IPS-18a (cell line): Measurements from ENCODE around the gene DHCR24.
A peak's percentile ranks its signal among the peaks of the same experiment; 100 is the strongest.
"Not testable (repeated sequence)": the region's sequence is repeated elsewhere in the genome, so short reads cannot be mapped to it uniquely, and the experiment has no call there.

Experiments
- H3K27ac ChIP-seq: one replicate; pipeline ENCODE4 v1.5.1; 2013; ENCODE audit warnings: low read length
- H3K27me3 ChIP-seq: one replicate; pipeline ENCODE4 v1.6.1; 2013; ENCODE audit warnings: mild to moderate bottlenecking, low read length; ENCODE audit not compliant: control insufficient read depth, insufficient read depth
- H3K36me3 ChIP-seq: one replicate; pipeline ENCODE4 v1.6.1; 2013; ENCODE audit warnings: low read depth, low read length; ENCODE audit not compliant: control insufficient read depth
- H3K4me1 ChIP-seq: one replicate; pipeline ENCODE4 v1.6.1; 2013; ENCODE audit warnings: low read depth, low read length; ENCODE audit not compliant: control insufficient read depth
- H3K4me3 ChIP-seq: one replicate; pipeline ENCODE4 v1.5.1; 2013; ENCODE audit warnings: low read length
- H3K9ac ChIP-seq: one replicate; pipeline ENCODE4 v1.6.1; 2013; ENCODE audit warnings: mild to moderate bottlenecking, low read length, moderate library complexity
- H3K9me3 ChIP-seq: one replicate; pipeline ENCODE4 v1.6.1; 2013; ENCODE audit warnings: low read depth, low read length; ENCODE audit not compliant: control insufficient read depth

DHCR24 gene

GRCh38 chr1:54885237-54885679 is 1.7 kb downstream of the DHCR24 start:
- Histone ChIP-seq H3K36me3 (peaks cover 45% of the 10 kb centered on the region), H3K4me1 (peaks cover 28% of the 10 kb centered on the region), H3K9ac (peak overlapping the region; percentile 65), H3K9me3 (no peaks in the 10 kb centered on the region), H3K27me3 (no peaks in the 10 kb centered on the region), H3K27ac (no peak overlapping the region), H3K4me3 (peak overlapping the region; percentile 92)

- Histone ChIP-seq H3K27ac (no peak overlapping the region), H3K9ac (no peak overlapping the region), H3K36me3 (peaks cover 50% of the 10 kb centered on the region), H3K27me3 (no peaks in the 10 kb centered on the region), H3K4me3 (peak overlapping the region; percentile 92), H3K4me1 (peaks cover 28% of the 10 kb centered on the region), H3K9me3 (no peaks in the 10 kb centered on the region)
These were observed 2.2 kb downstream of the DHCR24 start for GRCh38 chr1:54884768-54885167.

- no peaks in the 10 kb centered on the region for H3K9me3 ChIP-seq
- no peak overlapping the region for H3K9ac ChIP-seq
- no peak overlapping the region for H3K27ac ChIP-seq
- peaks cover 28% of the 10 kb centered on the region for H3K4me1 ChIP-seq
- H3K36me3 ChIP-seq, result peaks cover 54% of the 10 kb centered on the region
- peak overlapping the region; percentile 92 for H3K4me3 ChIP-seq
- H3K27me3 ChIP-seq, result no peaks in the 10 kb centered on the region
These were observed 2.8 kb downstream of the DHCR24 start for GRCh38 chr1:54884135-54884586.

GRCh38 chr1:54883349-54884102 is 3.5 kb downstream of the DHCR24 start:
- Histone ChIP-seq H3K27me3 (no peaks in the 10 kb centered on the region), H3K27ac (no peak overlapping the region), H3K4me1 (peaks cover 25% of the 10 kb centered on the region), H3K4me3 (no peak overlapping the region), H3K9ac (no peak overlapping the region), H3K9me3 (no peaks in the 10 kb centered on the region), H3K36me3 (peaks cover 58% of the 10 kb centered on the region)

GRCh38 chr1:54882519-54882918 is 4.5 kb downstream of the DHCR24 start:
- H3K36me3 ChIP-seq, result peaks cover 63% of the 10 kb centered on the region
- H3K4me1 ChIP-seq, result peaks cover 15% of the 10 kb centered on the region
- no peaks in the 10 kb centered on the region for H3K9me3 ChIP-seq
- H3K4me3 ChIP-seq, result no peak overlapping the region
- H3K27me3 ChIP-seq, result no peaks in the 10 kb centered on the region
- no peak overlapping the region for H3K9ac ChIP-seq
- H3K27ac ChIP-seq, result no peak overlapping the region

- peaks cover 14% of the 10 kb centered on the region for H3K4me1 ChIP-seq
These were observed 5.4 kb downstream of the DHCR24 start for GRCh38 chr1:54881604-54882003.

GRCh38 chr1:54879872-54880271 is 7.1 kb downstream of the DHCR24 start:
- Histone ChIP-seq H3K4me1 (peaks cover 3% of the 10 kb centered on the region), H3K9me3 (no peaks in the 10 kb centered on the region), H3K4me3 (no peak overlapping the region), H3K27ac (no peak overlapping the region), H3K9ac (no peak overlapping the region), H3K36me3 (peaks cover 82% of the 10 kb centered on the region), H3K27me3 (no peaks in the 10 kb centered on the region)

More at GRCh38 chr1:54881604-54882003, 5.4 kb downstream of the DHCR24 start:
- H3K36me3 ChIP-seq, result peaks cover 72% of the 10 kb centered on the region
- not testable (repeated sequence) for H3K4me3 ChIP-seq, H3K9ac ChIP-seq, H3K9me3 ChIP-seq, H3K27me3 ChIP-seq, H3K27ac ChIP-seq

GRCh38 chr1:54876814-54877213 is 10.2 kb downstream of the DHCR24 start:
- peaks cover 84% of the 10 kb centered on the region for H3K36me3 ChIP-seq
- H3K4me3 ChIP-seq, result no peak overlapping the region
- H3K9ac ChIP-seq, result no peak overlapping the region
- no peaks in the 10 kb centered on the region for H3K27me3 ChIP-seq
- H3K9me3 ChIP-seq, result no peaks in the 10 kb centered on the region
- H3K27ac ChIP-seq, result no peak overlapping the region
- no peaks in the 10 kb centered on the region for H3K4me1 ChIP-seq

- Histone ChIP-seq H3K4me3 (no peak overlapping the region), H3K9me3 (no peaks in the 10 kb centered on the region), H3K4me1 (no peaks in the 10 kb centered on the region), H3K9ac (no peak overlapping the region), H3K27me3 (no peaks in the 10 kb centered on the region), H3K36me3 (peaks cover 89% of the 10 kb centered on the region), H3K27ac (no peak overlapping the region)
These were observed 12.0 kb downstream of the DHCR24 start for GRCh38 chr1:54875000-54875399.

GRCh38 chr1:54874079-54874830 is 12.7 kb downstream of the DHCR24 start:
- H3K4me3 ChIP-seq, result no peak overlapping the region
- no peaks in the 10 kb centered on the region for H3K4me1 ChIP-seq
- no peaks in the 10 kb centered on the region for H3K27me3 ChIP-seq
- H3K9ac ChIP-seq, result no peak overlapping the region
- H3K36me3 ChIP-seq, result peaks cover 90% of the 10 kb centered on the region
- H3K27ac ChIP-seq, result no peak overlapping the region
- H3K9me3 ChIP-seq, result no peaks in the 10 kb centered on the region

GRCh38 chr1:54872036-54872331 is 15.0 kb downstream of the DHCR24 start:
- peaks cover 97% of the 10 kb centered on the region for H3K36me3 ChIP-seq
- no peak overlapping the region for H3K9ac ChIP-seq
- H3K4me1 ChIP-seq, result no peaks in the 10 kb centered on the region
- no peaks in the 10 kb centered on the region for H3K9me3 ChIP-seq
- no peak overlapping the region for H3K27ac ChIP-seq
- no peak overlapping the region for H3K4me3 ChIP-seq
- no peaks in the 10 kb centered on the region for H3K27me3 ChIP-seq
